Ascending aorta (tissue), 2 donors: ENCODE data around the gene PARP8. TPM values are rescaled to one million over a fixed set of nuclear protein-coding genes. Genes with fewer than 3 reads are reported as not detected.
"Not testable (repeated sequence)": the region's sequence is repeated elsewhere in the genome, so short reads cannot be mapped to it uniquely, and the experiment has no call there.

Experiments used
- DNase-seq, 2 donors: peaks; one replicate each; pipeline ENCODE4 v3.0.0-alpha.2; 2019; ENCODE audit warnings: low spot score in 2 of 2
- H3K27ac ChIP-seq, 2 donors: fragments of 200-600 bp; sonication (generic); one replicate each; pipeline ENCODE4 v1.5.1; 2016 to 2017; ENCODE audit warnings: mild to moderate bottlenecking in 1 of 2
- H3K27me3 ChIP-seq: fragments of 200-600 bp; sonication (generic); one replicate; pipeline ENCODE4 v1.5.1; 2017
- H3K36me3 ChIP-seq, 2 donors: fragments of 200-600 bp; sonication (generic); one replicate each; pipeline ENCODE4 v1.5.1; 2016
- H3K4me1 ChIP-seq, 2 donors: fragments of 200-600 bp; sonication (generic); one replicate each; pipeline ENCODE4 v1.5.1; 2016 to 2017; ENCODE audit warnings: mild to moderate bottlenecking in 1 of 2
- H3K4me3 ChIP-seq, 2 donors: fragments of 200-600 bp; sonication (generic); one replicate each; pipeline ENCODE4 v1.5.1; 2016 to 2017; ENCODE audit warnings: mild to moderate bottlenecking in 1 of 2
- H3K9me3 ChIP-seq, 2 donors: fragments of 200-600 bp; sonication (generic); one replicate each; pipeline ENCODE4 v1.5.1; 2016
- CTCF ChIP-seq, 3 experiments: fragments of 200-600 bp in 2 of 3; fragments of 450-650 bp in 1 of 3; sonication (generic) in 2 of 3; IDR thresholded peaks; one replicate each; pipeline ENCODE4 v1.5.1; 2016 to 2019; ENCODE audit warnings: antibody characterized with exemption in 3 of 3, mild to moderate bottlenecking in 1 of 3, moderate library complexity in 1 of 3
- intact Hi-C: fragments of 100-400 bp; cut with DNase I; formaldehyde crosslinking; loops from one replicate; pipeline ENCODE4 v1.15.1; 2023
- total RNA-seq: library from RNA; depleted of rRNA; stranded (reverse); fragments of >200 nt; gene quantifications from one replicate; pipeline ENCODE4 v1.1.0, GENCODE V29; 2016

Gene PARP8
- total RNA-seq, 1 donor from 2014 or later: 5.6 TPM

GRCh38 chr5:50766967-50767366, 100.5 kb downstream of the PARP8 start:
- H3K4me3 ChIP-seq: no peak overlapping the region
- no peaks in the 10 kb centered on the region for H3K27me3 ChIP-seq
- H3K27ac ChIP-seq: no peak overlapping the region
- intact Hi-C loops: no loop called here
- DNase-seq: no peak
- peaks cover 0 to 1% of the 10 kb centered on the region in 2 donors for H3K36me3 ChIP-seq
- no peaks in the 10 kb centered on the region for H3K9me3 ChIP-seq
- no peaks in the 10 kb centered on the region for H3K4me1 ChIP-seq
- no peak for TF ChIP-seq CTCF (IDR thresholded peaks at IDR 0.05)

- Histone ChIP-seq H3K36me3 (peaks cover 0 to 5% of the 10 kb centered on the region in 2 donors), H3K4me1 (no peaks in the 10 kb centered on the region), H3K4me3 (no peak overlapping the region), H3K9me3 (no peaks in the 10 kb centered on the region), H3K27me3 (no peaks in the 10 kb centered on the region), H3K27ac (no peak overlapping the region)
- intact Hi-C loops: no loop called here
- no peak for TF ChIP-seq CTCF (IDR thresholded peaks at IDR 0.05)
- no peak for DNase-seq
Observed at GRCh38 chr5:50767588-50767987, 101.2 kb downstream of the PARP8 start.

GRCh38 chr5:50768634-50769033, 102.2 kb downstream of the PARP8 start:
- Histone ChIP-seq H3K27ac (no peak overlapping the region), H3K4me1 (no peaks in the 10 kb centered on the region), H3K27me3 (no peaks in the 10 kb centered on the region), H3K4me3 (no peak overlapping the region), H3K9me3 (peaks cover 0 to 5% of the 10 kb centered on the region in 2 donors), H3K36me3 (peaks cover 0 to 8% of the 10 kb centered on the region in 2 donors)
- no peak for DNase-seq
- no peak for TF ChIP-seq CTCF (IDR thresholded peaks at IDR 0.05)
- intact Hi-C loops: no loop called here

GRCh38 chr5:50770441-50770840, 104.0 kb downstream of the PARP8 start:
- DNase-seq: no peak
- H3K27ac ChIP-seq: no peak overlapping the region
- intact Hi-C loops: no loop called here
- H3K9me3 ChIP-seq: peaks cover 0 to 5% of the 10 kb centered on the region in 2 donors
- no peaks in the 10 kb centered on the region for H3K4me1 ChIP-seq
- H3K4me3 ChIP-seq: no peak overlapping the region
- H3K27me3 ChIP-seq: no peaks in the 10 kb centered on the region
- peaks cover 0 to 21% of the 10 kb centered on the region in 2 donors for H3K36me3 ChIP-seq
- TF ChIP-seq CTCF (IDR thresholded peaks at IDR 0.05): no peak

- H3K4me3 ChIP-seq, H3K4me1 ChIP-seq, DNase-seq, H3K9me3 ChIP-seq, H3K27me3 ChIP-seq, H3K27ac ChIP-seq, intact Hi-C loops: not testable (repeated sequence)
- peaks cover 0 to 21% of the 10 kb centered on the region in 2 donors for H3K36me3 ChIP-seq
Observed at GRCh38 chr5:50774446-50775175, 108.2 kb downstream of the PARP8 start.

GRCh38 chr5:50786073-50786472, 119.6 kb downstream of the PARP8 start:
- no peak for TF ChIP-seq CTCF (IDR thresholded peaks at IDR 0.05)
- intact Hi-C loops: no loop called here
- Histone ChIP-seq H3K27ac (no peak overlapping the region), H3K4me3 (no peak overlapping the region), H3K4me1 (no peaks in the 10 kb centered on the region), H3K36me3 (peaks cover 8 to 28% of the 10 kb centered on the region in 2 donors), H3K27me3 (no peaks in the 10 kb centered on the region), H3K9me3 (no peaks in the 10 kb centered on the region)
- no peak for DNase-seq
